Neural cell (in vitro differentiated cells): ENCODE results near the gene BRD3. TPM values are rescaled to one million over a fixed set of nuclear protein-coding genes. Genes with fewer than 3 reads are reported as not detected.

Source experiments
- H2AFZ ChIP-seq: fragments of 200-600, 300-800 bp; sonication (generic), shearing (Covaris generic); 2 replicates; pipeline ENCODE4 v1.6.0; 2014; ENCODE audit warnings: low read depth, mild to moderate bottlenecking, antibody characterized with exemption, low read length, moderate library complexity
- H3F3A ChIP-seq: fragments of 200-600 bp; shearing (Covaris generic); 2 replicates; pipeline ENCODE4 v1.6.1; 2016; ENCODE audit warnings: mild to moderate bottlenecking, moderate library complexity, mixed read lengths, antibody characterized with exemption, low read length; ENCODE audit not compliant: insufficient read depth, poor library complexity, severe bottlenecking
- H3K27ac ChIP-seq: fragments of 200-600, 300-800 bp; sonication (generic), shearing (Covaris generic); 2 replicates; pipeline ENCODE4 v1.5.1; 2014; ENCODE audit warnings: mild to moderate bottlenecking, low read length, moderate library complexity
- H3K27me3 ChIP-seq: fragments of 300-800, 200-600 bp; sonication (generic), shearing (Covaris generic); 2 replicates; pipeline ENCODE4 v1.6.0; 2014; ENCODE audit warnings: mild to moderate bottlenecking, low read depth, low read length, moderate library complexity; ENCODE audit not compliant: insufficient read depth
- H3K36me3 ChIP-seq: fragments of 300-800, 200-600 bp; sonication (generic), shearing (Covaris generic); 2 replicates; pipeline ENCODE4 v1.5.1; 2014; ENCODE audit warnings: mild to moderate bottlenecking, antibody characterized with exemption, low read length, moderate library complexity; ENCODE audit not compliant: insufficient read depth
- H3K4me2 ChIP-seq: fragments of 300-800, 200-600 bp; sonication (generic), shearing (Covaris generic); 2 replicates; pipeline ENCODE4 v1.6.0; 2014; ENCODE audit warnings: mild to moderate bottlenecking, low read length
- H3K4me3 ChIP-seq: fragments of 300-800, 200-600 bp; sonication (generic), shearing (Covaris generic); 2 replicates; pipeline ENCODE4 v1.5.1; 2014; ENCODE audit warnings: mild to moderate bottlenecking, low read length, moderate library complexity
- H3K79me2 ChIP-seq: fragments of 200-600 bp; shearing (Covaris generic); replicated peaks from 2 replicates; pipeline ENCODE4 v1.6.0; 2014; ENCODE audit warnings: mild to moderate bottlenecking, low read length, moderate library complexity; ENCODE audit not compliant: insufficient read depth
- H3K9ac ChIP-seq: fragments of 300-800, 200-600 bp; sonication (generic), shearing (Covaris generic); 2 replicates; pipeline ENCODE4 v1.6.1; 2016; ENCODE audit warnings: mild to moderate bottlenecking, low read length, mixed read lengths
- H3K9me2 ChIP-seq: fragments of 200-600 bp; shearing (Covaris generic); 2 replicates; pipeline ENCODE4 v1.6.1; 2016; ENCODE audit warnings: mild to moderate bottlenecking, low read length, mixed read lengths; ENCODE audit not compliant: insufficient read depth
- H3K9me3 ChIP-seq: fragments of 200-600, 300-800 bp; sonication (generic), shearing (Covaris generic); 2 replicates; pipeline ENCODE4 v1.6.1; 2016; ENCODE audit warnings: mild to moderate bottlenecking, mixed run types, low read length, moderate library complexity, mixed read lengths
- H4K20me1 ChIP-seq: fragments of 200-600 bp; shearing (Covaris generic); 2 replicates; pipeline ENCODE4 v1.6.1; 2016; ENCODE audit warnings: mild to moderate bottlenecking, mixed run types; ENCODE audit not compliant: insufficient read depth
- EP300 ChIP-seq: fragments of 450-650 bp; conservative IDR thresholded peaks from 2 replicates; pipeline ENCODE4 v1.6.1; 2014; ENCODE audit warnings: antibody characterized with exemption, mild to moderate bottlenecking, moderate library complexity; ENCODE audit not compliant: poor library complexity, severe bottlenecking
- EZH2 ChIP-seq: fragments of 200-600, 300-800 bp; shearing (Covaris generic), sonication (generic); IDR thresholded peaks from 2 replicates; pipeline ENCODE4 v1.6.1; 2014; ENCODE audit warnings: antibody characterized with exemption, low read length, borderline replicate concordance, mild to moderate bottlenecking; ENCODE audit not compliant: insufficient read depth, poor library complexity, severe bottlenecking
- MXI1 ChIP-seq: fragments of 450-650 bp; conservative IDR thresholded peaks from 2 replicates; pipeline ENCODE4 v1.6.1; 2014; ENCODE audit warnings: antibody characterized with exemption, mild to moderate bottlenecking; ENCODE audit not compliant: poor library complexity, severe bottlenecking
- POLR2AphosphoS5 ChIP-seq: IDR thresholded peaks from 2 replicates; pipeline ENCODE4 v1.6.1; 2012
- RAD21 ChIP-seq: fragments of 450-650 bp; conservative IDR thresholded peaks from 2 replicates; pipeline ENCODE4 v1.6.1; 2014; ENCODE audit warnings: antibody characterized with exemption, mild to moderate bottlenecking, moderate library complexity
- REST ChIP-seq: IDR thresholded peaks from 2 replicates; pipeline ENCODE4 v1.6.1; 2012; ENCODE audit warnings: borderline replicate concordance
- SMC3 ChIP-seq: fragments of 450-650 bp; conservative IDR thresholded peaks from 2 replicates; pipeline ENCODE4 v1.6.1; 2014; ENCODE audit warnings: antibody characterized with exemption, mild to moderate bottlenecking, moderate library complexity; ENCODE audit not compliant: poor library complexity
- TAF1 ChIP-seq: IDR thresholded peaks from 2 replicates; pipeline ENCODE4 v1.6.1; 2012; ENCODE audit warnings: low read depth
- polyA plus RNA-seq: library from polyadenylated mRNA; depleted of rRNA; stranded (reverse); fragments of >200 nt; gene quantifications from 2 replicates; pipeline ENCODE4 v1.2.3, GENCODE V29; 2014
- TF ChIP-seq, protein P1 (sequence below): fragments of 450-650 bp; IDR thresholded peaks from 2 replicates; pipeline ENCODE4 v1.5.1; 2014; ENCODE audit warnings: antibody characterized with exemption, mild to moderate bottlenecking, moderate library complexity; ENCODE audit not compliant: poor library complexity, severe bottlenecking

Gene BRD3
- polyA plus RNA-seq, 1 donor from 2014 or later, result 17.6 TPM

DNA sequence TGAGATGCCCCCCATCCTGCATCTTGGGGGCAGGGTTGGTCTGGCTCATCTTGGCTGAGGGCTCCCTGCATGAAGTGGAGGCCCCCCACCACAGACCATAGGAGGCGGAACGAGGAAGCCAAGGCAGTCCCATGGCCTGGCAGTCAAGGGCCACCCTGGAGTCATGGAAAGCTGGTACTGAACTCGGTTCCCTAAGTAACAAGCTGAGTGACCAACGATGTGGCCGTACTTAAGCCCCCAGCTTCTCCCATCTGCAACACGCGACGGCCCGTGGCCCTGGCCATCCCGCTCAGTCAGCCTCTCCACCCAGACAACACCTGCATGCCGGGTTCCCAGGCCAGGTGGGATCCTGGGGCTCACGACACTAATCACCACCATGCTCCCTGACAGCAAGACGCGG, 17.1 kb downstream of the BRD3 start:
- Histone ChIP-seq H3K4me3 (no peak overlapping the region), H3K9me2 (no peaks in the 10 kb centered on the region), H3K36me3 (no peaks in the 10 kb centered on the region), H3K4me2 (no peak overlapping the region), H2AFZ (no peak overlapping the region), H3K79me2 (peaks cover 16% of the 10 kb centered on the region), H3K9me3 (no peaks in the 10 kb centered on the region), H3K27me3 (no peaks in the 10 kb centered on the region), H3K27ac (no peak overlapping the region), H3F3A (no peaks in the 10 kb centered on the region), H3K9ac (no peak overlapping the region), H4K20me1 (peaks cover 31% of the 10 kb centered on the region)
- TF ChIP-seq SMC3, result no peak
- TF ChIP-seq RAD21, result no peak
- TF ChIP-seq EP300, result no peak
- TF ChIP-seq POLR2AphosphoS5, result no peak
- TF ChIP-seq, protein P1, sequence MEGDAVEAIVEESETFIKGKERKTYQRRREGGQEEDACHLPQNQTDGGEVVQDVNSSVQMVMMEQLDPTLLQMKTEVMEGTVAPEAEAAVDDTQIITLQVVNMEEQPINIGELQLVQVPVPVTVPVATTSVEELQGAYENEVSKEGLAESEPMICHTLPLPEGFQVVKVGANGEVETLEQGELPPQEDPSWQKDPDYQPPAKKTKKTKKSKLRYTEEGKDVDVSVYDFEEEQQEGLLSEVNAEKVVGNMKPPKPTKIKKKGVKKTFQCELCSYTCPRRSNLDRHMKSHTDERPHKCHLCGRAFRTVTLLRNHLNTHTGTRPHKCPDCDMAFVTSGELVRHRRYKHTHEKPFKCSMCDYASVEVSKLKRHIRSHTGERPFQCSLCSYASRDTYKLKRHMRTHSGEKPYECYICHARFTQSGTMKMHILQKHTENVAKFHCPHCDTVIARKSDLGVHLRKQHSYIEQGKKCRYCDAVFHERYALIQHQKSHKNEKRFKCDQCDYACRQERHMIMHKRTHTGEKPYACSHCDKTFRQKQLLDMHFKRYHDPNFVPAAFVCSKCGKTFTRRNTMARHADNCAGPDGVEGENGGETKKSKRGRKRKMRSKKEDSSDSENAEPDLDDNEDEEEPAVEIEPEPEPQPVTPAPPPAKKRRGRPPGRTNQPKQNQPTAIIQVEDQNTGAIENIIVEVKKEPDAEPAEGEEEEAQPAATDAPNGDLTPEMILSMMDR, result no peak
- TF ChIP-seq EZH2, result no peak
- TF ChIP-seq MXI1, result no peak
- TF ChIP-seq TAF1, result no peak
- no peak for TF ChIP-seq REST

DNA sequence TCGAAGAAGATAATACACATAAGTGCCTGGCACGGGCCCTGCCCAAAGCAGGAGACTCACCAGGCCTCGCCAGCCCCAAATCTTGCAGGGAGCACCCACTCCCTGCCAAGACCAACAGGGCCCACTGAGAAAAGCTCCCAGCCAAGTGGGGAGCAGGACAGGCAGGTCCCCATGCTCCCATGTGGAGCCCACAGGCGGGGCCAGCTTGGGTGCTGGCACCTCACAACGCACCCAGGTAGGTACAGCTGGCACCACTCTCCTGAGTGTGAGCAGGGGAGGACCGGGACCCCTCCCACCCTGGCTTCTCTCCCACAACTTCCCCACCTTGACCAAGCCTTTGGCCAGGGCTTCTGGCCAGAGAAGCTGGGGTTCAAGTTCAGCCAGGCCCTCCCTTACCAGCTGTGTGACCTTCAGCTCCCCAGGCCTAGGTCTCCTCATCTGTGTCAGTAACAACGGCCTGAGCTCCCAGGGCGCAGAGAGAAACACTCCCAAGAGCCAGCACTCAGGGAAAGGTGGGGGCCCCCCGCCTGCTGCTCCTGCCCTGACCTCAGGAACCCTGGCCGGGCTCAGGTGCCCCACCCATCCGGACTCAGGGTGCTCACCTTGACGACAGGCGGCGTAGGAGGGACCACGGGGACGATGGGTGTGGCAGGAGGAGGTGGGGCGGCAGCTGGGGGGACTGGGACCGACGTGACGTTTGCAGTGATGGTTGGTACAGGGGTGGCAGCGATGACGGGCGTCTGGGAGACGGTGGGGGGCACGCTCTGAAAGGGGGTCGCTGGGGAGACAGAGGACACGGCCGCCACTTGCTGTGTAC, 17.8 kb downstream of the BRD3 start:
- H4K20me1 ChIP-seq, result peaks cover 24% of the 10 kb centered on the region
- no peak overlapping the region for H3K4me2 ChIP-seq
- no peaks in the 10 kb centered on the region for H3K27me3 ChIP-seq
- TF ChIP-seq REST (no peak), POLR2AphosphoS5 (no peak), EP300 (no peak), EZH2 (no peak), RAD21 (no peak), SMC3 (no peak), TAF1 (no peak), MXI1 (no peak)
- TF ChIP-seq, protein P1, result no peak
- no peaks in the 10 kb centered on the region for H3K36me3 ChIP-seq
- no peak overlapping the region for H3K9ac ChIP-seq
- H3K9me3 ChIP-seq, result no peaks in the 10 kb centered on the region
- H3K9me2 ChIP-seq, result no peaks in the 10 kb centered on the region
- H3K79me2 ChIP-seq, result peaks cover 8% of the 10 kb centered on the region
- H3K4me3 ChIP-seq, result no peak overlapping the region
- no peak overlapping the region for H3K27ac ChIP-seq
- no peaks in the 10 kb centered on the region for H3F3A ChIP-seq
- H2AFZ ChIP-seq, result no peak overlapping the region
